ENCODE results near the gene PDE4D. TPM values are rescaled to one million over a fixed set of nuclear protein-coding genes. Genes with fewer than 3 reads are reported as not detected.

The PDE4D gene
- total and polyA plus RNA-seq, 2 of the 4 experiments (the other 2 are of a cell fraction), result 1.4 to 7.9 TPM

- Histone ChIP-seq H3K23ac (ENCODE audit: low read depth, low read length) (no peak overlapping the region), H3K18ac (ENCODE audit: low read depth, low read length) (no peak overlapping the region), H2BK5ac (ENCODE audit: low read depth, low read length, poor library complexity, severe bottlenecking) (no peak overlapping the region), H3K9ac (ENCODE audit: low read depth, low read length) (no peak overlapping the region), H3K14ac (replicated peaks; ENCODE audit: low read depth, low read length) (no peak overlapping the region), H3K56ac (ENCODE audit: extremely low read depth, insufficient read depth, low read length) (no peak overlapping the region), H4K8ac (ENCODE audit: low read depth in 2 of 2, low read length in 2 of 2) (no peak overlapping the region), H3K27ac (ENCODE audit: insufficient read depth, low read length) (no peak overlapping the region), H2BK15ac (ENCODE audit: low read depth, low read length) (no peak overlapping the region; the same call in 2 of the 3 replicates), H4K91ac (ENCODE audit: insufficient read depth, low read depth, low read length) (no peak overlapping the region), H3K4me2 (ENCODE audit: low read depth, low read length) (no peak overlapping the region), H3K4ac (ENCODE audit: low read depth, low read length) (no peak overlapping the region), H4K5ac (ENCODE audit: low read depth, low read length) (no peak overlapping the region), H2AK9ac (replicated peaks; ENCODE audit: low read depth, low read length, poor library complexity) (no peak overlapping the region), H3K4me1 (ENCODE audit: control insufficient read depth, insufficient read depth, low read length) (no peaks in the 10 kb centered on the region), H2BK120ac (ENCODE audit: low read depth, low read length) (no peak overlapping the region), H2BK20ac (ENCODE audit: low read depth, low read length) (no peak overlapping the region), H3K36me3 (ENCODE audit: control insufficient read depth, insufficient read depth, low read length) (no peaks in the 10 kb centered on the region), H3K9me1 (ENCODE audit: insufficient read depth, low read length) (0 out of 2 replicates have a peak, but pooled peaks cover 4% of the 10 kb centered on the region), H3K4me3 (ENCODE audit: insufficient read depth, low read depth, low read length) (no peak overlapping the region), H4K20me1 (ENCODE audit: insufficient read depth, low read length) (no peaks in the 10 kb centered on the region), H3K9me3 (ENCODE audit: control insufficient read depth, insufficient read depth, low read length) (no peaks in the 10 kb centered on the region), H3K27me3 (ENCODE audit: control insufficient read depth, insufficient read depth, low read length) (no peaks in the 10 kb centered on the region), H2AK5ac (ENCODE audit: low read depth, low read length) (no peak overlapping the region), H2AFZ (replicated peaks; ENCODE audit: low read length, poor library complexity) (no peak overlapping the region), H3K79me1 (ENCODE audit: low read depth in 1 of 2, low read length in 2 of 2) (no peaks in the 10 kb centered on the region)
- in situ Hi-C loops (cut with MboI; ENCODE audit: low sequenced_read_pairs), result loop anchor here (25.0 kb wide), 1 partner anchor 663 kb away; the partner anchor contains the start of gene GAPT
- no CpG with 5 or more reads among the region's 1 CpG for WGBS, 2 experiments (ENCODE audit: extremely low coverage in 2 of 2, insufficient read length in 1 of 2)
- dilution Hi-C loops (cut with HindIII; ENCODE audit: low sequenced_read_pairs, unreplicated experiment), result no loop called here
- TF ChIP-seq BHLHE40 (IDR thresholded peaks at IDR 0.05; ENCODE audit: low read depth, low read length), result no peak
- TF ChIP-seq CEBPB (IDR thresholded peaks at IDR 0.05; ENCODE audit: low read depth, low read length), result no peak
- no peak for TF ChIP-seq RFX5 (IDR thresholded peaks at IDR 0.05; ENCODE audit: low read depth, low read length)
- no peak for TF ChIP-seq MAFK (IDR thresholded peaks at IDR 0.05; ENCODE audit: low read depth, low read length)
- TF ChIP-seq RCOR1 (IDR thresholded peaks at IDR 0.05; ENCODE audit: insufficient replicate concordance, low read length), result no peak
- TF ChIP-seq, protein P1, sequence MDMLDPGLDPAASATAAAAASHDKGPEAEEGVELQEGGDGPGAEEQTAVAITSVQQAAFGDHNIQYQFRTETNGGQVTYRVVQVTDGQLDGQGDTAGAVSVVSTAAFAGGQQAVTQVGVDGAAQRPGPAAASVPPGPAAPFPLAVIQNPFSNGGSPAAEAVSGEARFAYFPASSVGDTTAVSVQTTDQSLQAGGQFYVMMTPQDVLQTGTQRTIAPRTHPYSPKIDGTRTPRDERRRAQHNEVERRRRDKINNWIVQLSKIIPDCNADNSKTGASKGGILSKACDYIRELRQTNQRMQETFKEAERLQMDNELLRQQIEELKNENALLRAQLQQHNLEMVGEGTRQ (IDR thresholded peaks at IDR 0.05; ENCODE audit: low read depth, low read length), result no peak
- TF ChIP-seq SMC3 (IDR thresholded peaks at IDR 0.05; ENCODE audit: low read depth, low read length), result no peak
- no peak for TF ChIP-seq FOS (IDR thresholded peaks at IDR 0.05; ENCODE audit: low read depth, low read length)
- no peak for TF ChIP-seq MAZ (IDR thresholded peaks at IDR 0.05; ENCODE audit: borderline replicate concordance, low read depth, low read length)
- no peak for TF ChIP-seq CTCF (conservative IDR thresholded peaks at IDR 0.05; ENCODE audit: low read depth, low read length)
- ATAC-seq (ENCODE audit: low read depth), result no peak
- ChIA-PET CTCF (interaction anchor here (1.0 to 2.1 kb wide), 2 partner anchors 16 to 24 kb away, joined by 3 to 6 read pairs; no protein-coding TSS in a partner anchor), POLR2A (ENCODE audit: unreplicated experiment) (no interaction called here)
- no TSS peak for BruUV-seq (replicated peaks)
- no peak for DNase-seq
- intact Hi-C loops (cut with micrococcal nuclease), result no loop called here
These were observed 743.7 kb downstream of the PDE4D start for GRCh38 chr5:59149827-59150226.

Measured in IMR-90 (cell line).